Smooth muscle cell (in vitro differentiated cells): ENCODE data around the gene HIC1. TPM values are rescaled to one million over a fixed set of nuclear protein-coding genes. Genes with fewer than 3 reads are reported as not detected.

Experiments
- DNase-seq: peaks from one replicate; lab custom pipeline; 2025; ENCODE audit not compliant: unreplicated experiment; lab: John Stamatoyannopoulos, UW
- H2AFZ ChIP-seq: fragments of 200-600 bp; sonication (generic); 2 replicates; pipeline ENCODE4 v1.6.0; 2016; ENCODE audit warnings: antibody characterized with exemption, low read depth, mild to moderate bottlenecking
- H3F3A ChIP-seq: fragments of 200-600 bp; sonication (generic); 2 replicates; pipeline ENCODE4 v1.6.0; 2017; ENCODE audit warnings: antibody characterized with exemption, low read depth
- H3K27ac ChIP-seq: fragments of 200-600 bp; sonication (generic); 2 replicates; pipeline ENCODE4 v1.5.1; 2016; ENCODE audit warnings: low read depth, mild to moderate bottlenecking
- H3K27me3 ChIP-seq: fragments of 200-600 bp; sonication (generic); 2 replicates; pipeline ENCODE4 v1.6.1; 2016; ENCODE audit warnings: low read depth, mild to moderate bottlenecking
- H3K36me3 ChIP-seq: fragments of 200-600 bp; sonication (generic); 2 replicates; pipeline ENCODE4 v1.5.1; 2016; ENCODE audit warnings: low read depth
- H3K4me1 ChIP-seq: fragments of 200-600 bp; sonication (generic); 2 replicates; pipeline ENCODE4 v1.5.1; 2016; ENCODE audit warnings: low read depth
- H3K4me2 ChIP-seq: fragments of 200-600 bp; sonication (generic); 2 replicates; pipeline ENCODE4 v1.6.0; 2016; ENCODE audit warnings: mild to moderate bottlenecking
- H3K4me3 ChIP-seq: fragments of 200-600 bp; sonication (generic); 2 replicates; pipeline ENCODE4 v1.5.1; 2016; ENCODE audit warnings: mild to moderate bottlenecking
- H3K79me2 ChIP-seq: fragments of 200-600 bp; sonication (generic); 2 replicates; pipeline ENCODE4 v1.6.0; 2016; ENCODE audit warnings: low read depth, mild to moderate bottlenecking
- H3K9ac ChIP-seq: fragments of 200-600 bp; sonication (generic); 2 replicates; pipeline ENCODE4 v1.6.0; 2016; ENCODE audit warnings: low read depth
- H3K9me3 ChIP-seq: fragments of 200-600 bp; sonication (generic); replicated peaks from 2 replicates; pipeline ENCODE4 v1.5.1; 2016; ENCODE audit warnings: low read depth
- H4K20me1 ChIP-seq: fragments of 200-600 bp; sonication (generic); 2 replicates; pipeline ENCODE4 v1.6.0; 2016; ENCODE audit warnings: low read depth
- WGBS: methylation state at CpG from one replicate; pipeline ENCODE4 v1.1.7; 2016; ENCODE audit warnings: low lambda C conversion rate; 5-methylcytosine and 5-hydroxymethylcytosine counted together
- polyA plus RNA-seq: library from polyadenylated mRNA; unstranded; fragments of >200 nt; fragmentation: Nextera tagmentation; extraction: Ambion mirVana; gene quantifications from 2 replicates; pipeline ENCODE4 v1.2.1, GENCODE V29; 2016
- total RNA-seq: library from RNA; depleted of rRNA; stranded (reverse); fragments of >200 nt; gene quantifications from 2 replicates; pipeline ENCODE4 v1.2.3, GENCODE V29; 2014
- TF ChIP-seq, protein P1 (sequence below): fragments of 200-600 bp; sonication (generic); IDR thresholded peaks from 2 replicates; pipeline ENCODE4 v1.5.1; 2017; ENCODE audit warnings: borderline replicate concordance, mild to moderate bottlenecking, antibody characterized with exemption; ENCODE audit not compliant: insufficient read depth, poor library complexity, severe bottlenecking

HIC1 gene
- total and polyA plus RNA-seq, 2 experiments from 2014 or later, result 2.9 to 5.2 TPM

GRCh38 chr17:2107050-2107449 lies 52.1 kb downstream of the HIC1 start:
- TF ChIP-seq, protein P1, sequence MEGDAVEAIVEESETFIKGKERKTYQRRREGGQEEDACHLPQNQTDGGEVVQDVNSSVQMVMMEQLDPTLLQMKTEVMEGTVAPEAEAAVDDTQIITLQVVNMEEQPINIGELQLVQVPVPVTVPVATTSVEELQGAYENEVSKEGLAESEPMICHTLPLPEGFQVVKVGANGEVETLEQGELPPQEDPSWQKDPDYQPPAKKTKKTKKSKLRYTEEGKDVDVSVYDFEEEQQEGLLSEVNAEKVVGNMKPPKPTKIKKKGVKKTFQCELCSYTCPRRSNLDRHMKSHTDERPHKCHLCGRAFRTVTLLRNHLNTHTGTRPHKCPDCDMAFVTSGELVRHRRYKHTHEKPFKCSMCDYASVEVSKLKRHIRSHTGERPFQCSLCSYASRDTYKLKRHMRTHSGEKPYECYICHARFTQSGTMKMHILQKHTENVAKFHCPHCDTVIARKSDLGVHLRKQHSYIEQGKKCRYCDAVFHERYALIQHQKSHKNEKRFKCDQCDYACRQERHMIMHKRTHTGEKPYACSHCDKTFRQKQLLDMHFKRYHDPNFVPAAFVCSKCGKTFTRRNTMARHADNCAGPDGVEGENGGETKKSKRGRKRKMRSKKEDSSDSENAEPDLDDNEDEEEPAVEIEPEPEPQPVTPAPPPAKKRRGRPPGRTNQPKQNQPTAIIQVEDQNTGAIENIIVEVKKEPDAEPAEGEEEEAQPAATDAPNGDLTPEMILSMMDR, result no peak
- no peaks in the 10 kb centered on the region for H3K79me2 ChIP-seq
- H3K27me3 ChIP-seq, result no peaks in the 10 kb centered on the region
- no peak overlapping the region for H3K27ac ChIP-seq
- H3K36me3 ChIP-seq, result no peaks in the 10 kb centered on the region
- DNase-seq, result no peak
- WGBS, result 79% methylated on average over 2 of the region's 2 CpGs
- peaks cover 38% of the 10 kb centered on the region for H4K20me1 ChIP-seq
- H3K4me2 ChIP-seq, result peak overlapping the region; percentile 17
- H3K9ac ChIP-seq, result no peak overlapping the region
- peaks cover 10% of the 10 kb centered on the region for H3F3A ChIP-seq
- H2AFZ ChIP-seq, result no peak overlapping the region
- H3K4me3 ChIP-seq, result no peak overlapping the region
- no peaks in the 10 kb centered on the region for H3K4me1 ChIP-seq
- H3K9me3 ChIP-seq, result no peaks in the 10 kb centered on the region

GRCh38 chr17:2107506-2107905 lies 52.6 kb downstream of the HIC1 start:
- no peak overlapping the region for H3K4me3 ChIP-seq
- no peak overlapping the region for H3K9ac ChIP-seq
- H3K4me1 ChIP-seq, result no peaks in the 10 kb centered on the region
- no peak overlapping the region for H3K4me2 ChIP-seq
- H4K20me1 ChIP-seq, result peaks cover 38% of the 10 kb centered on the region
- TF ChIP-seq, protein P1, result no peak
- no peaks in the 10 kb centered on the region for H3K79me2 ChIP-seq
- no peaks in the 10 kb centered on the region for H3K27me3 ChIP-seq
- H3K36me3 ChIP-seq, result no peaks in the 10 kb centered on the region
- no peak for DNase-seq
- WGBS, result 100% methylated on average over 3 of the region's 3 CpGs
- H2AFZ ChIP-seq, result no peak overlapping the region
- no peak overlapping the region for H3K27ac ChIP-seq
- no peaks in the 10 kb centered on the region for H3K9me3 ChIP-seq
- H3F3A ChIP-seq, result peaks cover 11% of the 10 kb centered on the region

GRCh38 chr17:2108170-2108569 lies 53.3 kb downstream of the HIC1 start:
- Histone ChIP-seq H3K27ac (no peak overlapping the region), H3K4me1 (no peaks in the 10 kb centered on the region), H4K20me1 (peaks cover 42% of the 10 kb centered on the region), H3F3A (peaks cover 18% of the 10 kb centered on the region), H3K4me3 (no peak overlapping the region), H3K9me3 (no peaks in the 10 kb centered on the region), H3K4me2 (no peak overlapping the region), H3K27me3 (no peaks in the 10 kb centered on the region), H3K36me3 (no peaks in the 10 kb centered on the region), H3K9ac (no peak overlapping the region), H3K79me2 (no peaks in the 10 kb centered on the region), H2AFZ (no peak overlapping the region)
- DNase-seq, result no peak
- WGBS, result 89% methylated on average over 8 of the region's 8 CpGs
- TF ChIP-seq, protein P1, result no peak

DNA sequence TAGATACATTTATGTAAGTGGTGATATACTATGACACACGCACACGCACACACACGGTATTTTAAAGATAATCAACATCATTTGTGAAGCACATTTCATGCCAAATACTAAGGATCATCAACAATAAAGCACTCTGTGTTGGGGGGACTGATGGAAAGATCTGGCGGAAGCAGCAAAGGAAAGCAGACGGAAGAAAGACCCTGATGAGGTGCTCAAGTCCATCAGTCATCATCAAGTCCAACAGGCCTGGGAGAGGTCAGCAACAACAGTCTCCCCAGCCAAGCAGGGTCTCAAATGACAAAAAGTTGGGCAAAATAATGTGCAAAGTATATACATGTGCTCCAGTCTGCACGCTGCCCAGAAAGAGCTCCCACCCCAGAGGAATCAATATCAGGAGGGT lies 55.5 kb downstream of the HIC1 start:
- Histone ChIP-seq H3K4me3 (no peak overlapping the region), H3K9ac (no peak overlapping the region), H3K36me3 (no peaks in the 10 kb centered on the region), H3K9me3 (no peaks in the 10 kb centered on the region), H3K79me2 (peaks cover 5% of the 10 kb centered on the region), H3K4me1 (no peaks in the 10 kb centered on the region), H4K20me1 (peaks cover 47% of the 10 kb centered on the region), H3F3A (peaks cover 19% of the 10 kb centered on the region), H3K27me3 (no peaks in the 10 kb centered on the region), H3K4me2 (no peak overlapping the region), H2AFZ (no peak overlapping the region), H3K27ac (no peak overlapping the region)
- DNase-seq, result no peak
- TF ChIP-seq, protein P1, result no peak
- over 99% methylated on average over 6 of the region's 6 CpGs for WGBS
